CD4-positive, alpha-beta T cell treated with Interleukin-2 at 100 ng/mL for 4 hours (primary cell): ENCODE measurements around the gene KPNA2.
A peak's percentile ranks its signal among the peaks of the same experiment; 100 is the strongest.
"Not testable (repeated sequence)": the region's sequence is repeated elsewhere in the genome, so short reads cannot be mapped to it uniquely, and the experiment has no call there.

ENCODE experiments used
- DNase-seq: peaks from one replicate; pipeline ENCODE4 v3.0.0-alpha.2; 2020; ENCODE audit warnings: low spot score

The KPNA2 gene

DNA sequence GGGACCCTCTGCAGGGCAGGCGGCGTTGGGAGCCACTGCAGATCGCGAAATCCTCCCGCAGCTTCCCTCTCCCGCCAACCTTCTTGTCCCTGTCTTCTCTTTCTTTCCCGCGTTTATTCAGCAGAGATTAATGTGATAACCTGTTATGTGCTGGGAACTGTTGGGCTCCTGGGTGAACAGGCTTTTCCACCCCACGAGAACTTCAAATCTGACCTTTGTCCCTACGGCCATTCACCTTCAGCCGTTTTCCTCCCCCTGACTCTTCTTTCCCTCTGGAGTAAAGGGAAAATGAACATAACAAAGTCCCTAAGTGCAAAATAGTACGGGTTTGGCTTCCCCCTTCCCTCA, 15.2 kb upstream of the KPNA2 start:
- no peak for DNase-seq

DNA sequence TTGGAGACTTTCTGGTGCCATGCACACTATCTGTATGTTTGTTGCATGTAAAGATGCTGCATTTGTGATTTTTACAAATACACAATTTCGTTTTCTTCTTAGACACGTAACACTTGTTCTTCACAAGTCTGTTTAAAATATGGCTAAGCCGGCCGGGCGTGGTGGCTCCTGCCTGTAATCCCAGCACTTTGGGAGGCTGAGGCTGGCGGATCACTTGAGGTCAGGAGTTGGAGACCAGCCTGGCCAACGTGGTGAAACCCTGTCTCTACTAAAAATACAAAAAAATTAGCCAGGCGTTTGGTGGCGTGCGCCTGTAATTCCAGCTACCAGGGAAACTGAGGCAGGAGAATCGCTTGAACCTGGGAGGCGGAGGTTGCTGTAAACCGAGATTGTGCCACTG, 14.7 kb upstream of the KPNA2 start:
- DNase-seq: not testable (repeated sequence)

DNA sequence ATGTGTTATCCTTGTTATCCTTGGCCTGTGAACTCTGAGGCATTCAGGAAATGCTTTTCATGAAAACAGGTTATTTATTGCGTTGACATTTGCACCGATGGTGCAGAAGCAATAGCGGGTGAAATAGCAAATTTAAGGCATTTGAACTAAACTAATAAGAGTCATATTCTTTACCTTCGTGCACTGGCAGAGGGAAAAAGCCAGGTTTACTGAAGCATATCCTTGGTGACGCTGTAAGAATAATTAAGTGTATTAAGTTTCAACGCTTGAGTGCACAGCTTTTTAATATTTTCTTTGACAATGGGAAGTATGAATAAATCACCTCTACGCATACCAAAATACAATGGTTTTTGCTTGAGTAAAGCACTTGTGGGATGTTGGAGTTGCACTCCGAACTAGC, 13.6 kb upstream of the KPNA2 start:
- DNase-seq: no peak

DNA sequence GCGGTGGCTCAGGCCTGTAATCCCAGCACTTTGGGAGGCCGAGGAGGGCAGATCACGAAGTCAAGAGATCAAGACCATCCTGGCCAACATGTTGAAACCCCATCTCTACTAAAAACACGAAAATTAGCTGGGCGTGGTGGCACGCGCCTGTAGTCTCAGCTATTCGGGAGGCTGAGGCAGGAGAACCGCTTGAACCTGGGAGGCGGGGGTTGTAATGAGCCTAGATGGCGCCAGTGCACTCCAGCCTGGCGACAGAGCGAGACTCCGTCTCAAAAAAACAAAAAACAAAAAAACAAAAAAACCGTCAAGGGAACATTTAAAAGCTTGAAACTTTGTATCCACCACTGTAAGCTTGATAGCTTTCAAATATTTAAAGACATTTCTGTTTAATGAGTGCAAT, 13.0 kb upstream of the KPNA2 start:
- not testable (repeated sequence) for DNase-seq

DNA sequence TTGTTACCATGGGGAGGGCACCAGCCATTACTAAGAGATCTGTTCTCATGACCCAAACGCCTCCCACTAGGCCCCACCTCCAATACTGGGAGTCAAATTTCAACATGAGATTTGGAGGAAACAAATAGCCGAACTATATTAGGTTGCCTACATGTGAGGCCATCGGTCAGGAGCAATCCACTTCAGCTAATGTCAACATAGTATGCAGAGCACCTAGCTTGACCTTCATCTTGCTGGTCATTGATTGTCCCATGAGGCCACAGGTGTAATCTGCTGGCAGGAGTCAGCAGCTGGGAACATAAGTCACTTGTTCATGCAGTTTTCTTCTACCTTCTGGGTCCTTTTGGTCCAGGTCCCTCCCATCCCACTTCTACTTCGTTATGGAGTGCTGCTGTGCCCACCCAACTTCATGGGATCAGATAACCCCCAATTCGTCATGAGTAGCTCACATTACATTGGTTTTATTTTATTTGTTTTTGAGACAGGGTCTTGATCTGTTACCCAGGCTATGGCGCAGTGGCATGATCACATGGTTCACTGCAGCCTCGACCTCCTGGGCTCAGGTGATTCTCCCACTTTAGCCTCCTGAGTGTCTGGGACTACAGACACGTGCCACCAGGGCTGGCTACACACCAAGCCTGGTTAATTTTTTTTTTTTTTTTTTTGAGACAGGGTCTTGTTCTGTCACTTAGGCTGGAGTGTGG, 5.9 kb upstream of the KPNA2 start:
- DNase-seq: no peak

DNA sequence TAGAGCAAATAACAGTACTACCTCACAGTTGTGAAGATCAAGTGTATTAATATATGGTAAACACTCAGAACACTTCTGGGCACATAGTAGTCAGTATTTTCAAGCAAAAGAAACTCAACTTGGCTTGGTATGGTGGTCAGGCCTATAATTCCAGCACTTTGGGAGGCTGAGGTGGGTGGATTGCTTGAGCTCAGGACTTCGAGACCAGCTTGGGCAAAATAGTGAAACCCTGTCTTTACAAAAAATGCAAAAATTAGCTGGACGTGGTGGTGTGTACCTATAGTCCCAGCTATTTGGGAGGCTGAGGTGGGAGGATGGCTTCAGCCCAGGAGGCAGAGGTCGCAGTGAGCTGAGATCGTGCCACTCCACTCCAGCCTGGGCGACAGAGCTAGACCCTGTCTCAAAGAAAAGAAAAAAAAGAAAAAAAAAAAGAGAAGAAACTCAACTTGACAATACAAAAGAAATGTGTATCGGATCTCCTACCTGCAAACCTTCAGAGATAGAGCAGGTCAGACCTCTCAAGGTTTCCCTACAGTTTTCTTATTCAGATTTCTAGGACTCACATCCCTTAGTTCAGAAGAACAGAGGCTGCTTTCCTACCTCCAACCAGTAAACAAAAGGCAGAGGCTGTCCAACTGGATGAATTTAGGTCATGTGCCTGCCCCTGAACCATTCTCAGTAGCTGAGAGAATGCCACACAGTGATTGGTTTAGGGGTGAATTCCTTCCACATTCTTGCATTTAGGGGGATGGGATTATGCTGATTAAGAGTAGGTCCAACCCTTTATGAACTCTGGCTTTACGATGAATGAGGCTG, 1.7 kb upstream of the KPNA2 start:
- DNase-seq: no peak

DNA sequence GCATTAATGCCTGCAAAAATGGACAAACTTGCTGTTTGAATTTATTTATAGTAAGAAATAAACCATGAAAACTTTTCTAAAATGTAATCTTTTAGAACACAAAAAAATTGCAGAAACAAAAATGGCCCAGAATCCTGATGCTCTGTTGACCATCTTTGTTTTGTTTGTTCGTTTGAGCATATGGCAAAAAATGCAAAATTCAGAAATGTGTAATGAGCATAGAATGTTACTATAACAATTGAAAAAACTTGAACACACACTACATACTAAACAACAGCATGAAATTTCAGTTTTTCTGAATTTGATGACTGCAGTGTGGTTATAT, 1.1 kb upstream of the KPNA2 start:
- DNase-seq: no peak

DNA sequence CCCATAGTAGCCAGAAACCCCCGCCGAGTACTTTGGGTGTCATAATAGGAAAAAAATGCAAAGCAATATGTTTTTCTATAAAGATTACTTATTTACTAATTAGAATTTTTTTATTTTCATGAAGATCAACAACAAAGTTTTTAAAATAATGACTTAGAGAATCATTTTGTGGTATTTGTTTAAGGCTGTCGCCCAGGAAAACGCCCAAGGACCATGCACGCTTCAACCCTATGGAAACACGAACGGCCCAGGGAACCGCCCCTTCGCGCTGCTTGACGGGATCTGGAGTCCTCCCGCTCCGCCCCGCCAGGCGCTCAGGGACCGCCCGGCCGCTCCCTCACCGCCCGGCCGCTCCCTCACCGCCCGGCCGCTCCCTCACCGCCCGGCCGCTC, 408 bp upstream of the KPNA2 start:
- DNase-seq: no peak

DNA sequence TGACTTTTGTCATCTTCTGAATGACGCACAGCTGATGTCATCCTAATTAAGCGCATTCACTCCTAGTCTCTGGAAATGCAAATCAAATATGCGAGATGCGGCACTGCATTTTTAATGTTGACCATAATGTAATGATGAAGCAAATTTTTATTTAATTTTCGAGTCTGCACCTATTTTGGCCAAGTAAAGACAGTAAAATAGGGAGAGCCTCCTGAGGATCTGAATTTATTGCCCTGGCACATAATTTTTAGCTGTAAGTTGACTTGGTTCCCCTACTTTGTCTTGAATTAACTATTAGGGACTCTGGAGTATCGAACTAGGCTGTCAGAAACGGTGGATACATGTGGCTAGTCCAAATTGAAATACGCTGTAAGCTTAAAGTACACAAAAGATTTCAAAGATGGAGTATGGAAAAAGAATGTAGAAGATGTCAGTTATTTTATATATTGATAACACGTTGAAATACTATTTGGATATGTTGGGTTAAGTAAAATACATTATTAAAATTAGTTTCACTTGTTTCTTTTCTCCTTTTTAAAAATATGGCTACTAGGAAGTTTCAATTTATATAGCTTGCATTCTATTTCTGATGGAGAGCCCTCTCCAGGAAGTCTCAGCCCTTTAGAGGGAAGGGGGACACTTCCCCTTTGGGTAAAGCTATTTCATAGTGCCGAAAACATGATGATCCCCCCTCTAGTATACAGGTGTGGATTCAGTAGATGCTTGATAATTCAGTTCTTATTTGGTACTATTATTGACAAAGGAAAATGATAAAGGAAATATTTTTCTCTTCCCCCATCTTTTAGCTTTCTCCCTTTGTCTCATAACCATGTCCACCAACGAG, 991 bp downstream of the KPNA2 start:
- no peak for DNase-seq

DNA sequence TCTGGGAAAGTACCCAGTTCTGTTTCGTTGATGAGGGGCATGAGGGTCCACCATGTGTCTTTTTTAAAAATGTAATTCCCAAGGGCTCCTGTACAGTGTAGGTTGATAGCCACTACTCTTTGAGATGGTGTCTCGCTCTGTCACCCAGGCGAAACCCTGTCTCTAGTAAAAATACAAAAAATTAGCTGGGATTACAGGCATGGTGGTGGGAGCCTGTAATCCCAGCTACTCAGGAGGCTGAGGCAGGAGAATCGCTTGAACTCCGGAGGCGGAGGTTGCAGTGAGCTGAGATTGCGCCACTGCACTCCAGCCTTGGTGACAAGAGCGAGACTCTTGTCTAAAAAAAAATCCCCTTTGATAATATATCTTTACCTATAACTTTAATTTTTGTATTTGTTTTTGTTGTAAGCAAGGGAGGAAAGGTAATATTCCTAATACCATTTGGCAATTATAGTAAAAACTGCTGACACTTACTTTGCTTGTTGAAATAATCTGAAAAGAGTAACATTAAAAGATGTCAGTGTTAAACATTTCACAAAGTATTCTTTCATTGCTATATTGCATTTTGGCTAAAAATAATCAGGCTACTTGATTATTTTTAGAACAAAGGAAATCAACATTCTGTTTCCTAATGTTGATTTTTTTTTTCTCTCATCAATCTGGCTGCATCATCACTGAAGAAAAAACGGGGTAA, 11.8 kb downstream of the KPNA2 start:
- DNase-seq: no peak

DNA sequence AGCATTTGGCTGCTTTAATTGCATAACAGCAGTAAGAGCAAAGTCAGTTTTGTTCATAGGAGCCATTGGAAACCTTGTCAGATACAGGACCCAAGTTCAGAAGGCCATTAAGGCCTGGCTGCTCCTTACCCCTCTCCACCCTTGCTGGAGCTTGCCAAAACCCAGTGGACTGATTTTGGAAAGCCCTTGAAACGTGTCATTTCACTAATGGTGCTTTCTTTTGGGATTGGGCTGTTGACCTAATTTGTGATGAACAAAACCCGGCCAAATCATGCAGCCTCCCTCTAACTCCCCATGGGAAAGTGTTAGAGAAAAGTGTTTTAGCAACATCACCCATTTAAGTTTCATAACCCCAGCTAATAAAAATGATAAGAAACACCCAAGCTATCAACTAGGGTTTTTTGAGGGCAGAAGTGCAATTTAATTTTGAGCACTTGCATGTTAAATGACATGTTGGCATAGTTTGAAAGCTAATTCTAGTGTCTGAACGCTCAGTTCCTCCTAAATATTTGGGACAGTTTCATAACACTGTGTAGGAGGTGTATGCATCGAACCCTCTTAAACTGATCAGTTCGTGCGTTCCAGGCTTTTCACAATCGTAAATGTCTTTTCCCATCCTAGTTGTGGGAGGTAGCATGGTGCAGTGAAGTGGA, 12.5 kb downstream of the KPNA2 start:
- DNase-seq: not testable (repeated sequence)

DNA sequence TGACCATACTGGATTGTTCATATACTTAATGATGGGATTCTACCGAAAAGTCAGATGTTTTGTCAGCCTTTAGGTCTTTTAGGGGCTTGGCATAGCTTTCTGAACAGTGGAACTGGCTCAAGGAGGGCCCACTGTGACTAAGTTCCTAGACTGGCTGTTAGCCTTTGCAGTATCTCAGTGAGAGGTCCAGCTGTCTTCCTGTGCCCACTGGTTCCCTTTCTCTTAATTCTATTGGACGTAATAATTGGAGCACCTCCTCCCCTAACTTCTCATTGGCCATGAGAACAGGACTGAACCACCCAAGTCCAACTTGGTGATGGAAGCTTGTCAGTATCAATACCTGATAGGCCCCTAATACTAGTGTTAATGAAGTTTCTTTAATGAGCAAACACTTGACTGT, 13.5 kb downstream of the KPNA2 start:
- DNase-seq: no peak

DNA sequence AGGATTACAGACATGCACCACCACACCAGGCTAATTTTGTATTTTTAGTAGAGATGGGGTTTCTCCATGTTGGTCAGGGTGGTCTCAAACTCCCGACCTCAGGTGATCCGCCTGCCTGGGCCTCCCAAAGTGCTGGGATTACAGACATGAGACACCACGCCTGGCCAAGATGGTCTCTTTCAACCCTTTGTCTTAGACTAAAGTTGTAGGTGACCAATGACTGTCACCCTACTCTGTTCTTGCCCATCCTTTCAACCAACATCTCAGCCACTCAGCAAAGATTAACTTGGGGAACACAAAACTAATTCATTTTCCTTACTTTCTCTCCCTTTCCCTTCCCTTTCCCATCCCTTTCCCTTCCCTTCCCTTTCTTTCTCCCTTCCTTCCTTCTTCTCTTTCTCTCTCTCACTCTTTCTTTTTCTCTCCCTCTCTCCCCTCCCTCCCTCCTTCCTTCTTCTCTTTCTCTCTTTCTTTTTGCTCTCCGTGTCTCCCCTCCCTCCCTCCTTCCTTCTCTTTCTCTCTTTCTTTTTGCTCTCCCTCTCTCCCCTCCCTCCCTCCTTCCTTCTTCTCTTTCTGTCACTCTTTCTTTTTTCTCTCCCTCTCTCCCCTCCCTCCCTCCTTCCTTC, 14.4 kb downstream of the KPNA2 start:
- not testable (repeated sequence) for DNase-seq

DNA sequence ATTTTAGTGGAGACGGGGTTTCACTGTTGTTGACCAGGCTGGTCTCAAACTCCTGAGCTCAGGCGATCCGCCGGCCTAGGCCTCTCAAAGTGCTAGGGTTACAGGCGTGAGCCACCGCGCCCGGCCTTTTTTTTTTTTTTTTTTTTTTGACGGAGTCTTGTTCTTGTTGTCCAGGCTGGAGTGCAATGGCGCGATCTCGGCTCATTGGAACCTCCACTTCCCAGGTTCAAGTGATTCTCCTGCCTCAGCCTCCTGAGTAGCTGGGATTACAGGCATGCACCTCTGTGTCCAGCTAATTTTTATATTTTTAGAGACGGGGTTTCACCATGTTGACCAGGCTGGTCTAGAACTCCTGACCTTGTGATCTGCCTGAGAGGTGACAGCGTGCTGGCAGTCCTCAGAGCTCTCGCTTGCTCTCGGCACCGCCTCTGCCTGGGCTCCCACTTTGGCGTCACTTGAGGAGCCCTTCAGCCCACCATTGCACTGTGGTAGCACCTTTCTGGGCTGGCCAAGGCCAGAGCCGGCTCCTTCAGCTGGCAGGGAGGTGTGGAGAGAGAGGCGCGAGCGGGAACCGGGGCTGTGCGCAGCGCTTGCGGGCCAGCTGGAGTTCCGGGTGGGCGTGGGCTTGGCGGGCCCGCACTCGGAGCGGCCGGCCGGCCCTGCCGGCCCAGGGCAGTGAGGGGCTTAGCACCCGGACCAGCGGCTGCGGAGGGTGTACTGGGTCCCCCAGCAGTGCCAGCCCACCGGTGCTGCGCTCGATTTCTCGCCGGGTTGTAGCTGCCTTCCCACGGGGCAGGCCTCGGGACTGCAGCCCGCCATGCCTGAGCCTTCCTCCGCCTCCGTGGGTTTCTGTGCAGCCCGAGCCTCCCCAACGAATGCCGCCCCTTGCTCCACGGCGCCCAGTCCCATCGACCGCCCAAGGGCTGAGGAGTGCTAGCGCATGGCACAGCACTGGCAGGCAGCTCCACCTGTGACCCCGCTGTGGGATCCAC, 16.1 kb downstream of the KPNA2 start:
- not testable (repeated sequence) for DNase-seq

DNA sequence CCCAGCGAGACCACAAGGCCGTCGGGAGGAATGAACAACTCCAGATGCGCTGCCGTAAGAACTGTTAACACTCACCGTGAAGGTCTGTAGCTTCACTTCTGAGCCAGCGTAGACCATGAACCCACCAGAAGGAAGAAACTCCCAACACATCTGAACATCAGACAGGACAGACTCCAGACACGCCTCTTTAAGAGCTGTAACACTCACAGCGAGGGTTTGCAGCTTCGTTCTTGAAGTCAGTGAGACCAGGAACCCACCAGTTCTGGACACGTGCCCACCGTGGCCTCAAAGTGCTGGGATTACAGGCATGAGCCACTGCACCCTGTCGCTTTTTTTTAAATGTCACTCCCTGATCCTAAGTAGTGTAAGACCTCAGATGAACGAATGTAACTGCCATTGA, 17.3 kb downstream of the KPNA2 start:
- no peak for DNase-seq

DNA sequence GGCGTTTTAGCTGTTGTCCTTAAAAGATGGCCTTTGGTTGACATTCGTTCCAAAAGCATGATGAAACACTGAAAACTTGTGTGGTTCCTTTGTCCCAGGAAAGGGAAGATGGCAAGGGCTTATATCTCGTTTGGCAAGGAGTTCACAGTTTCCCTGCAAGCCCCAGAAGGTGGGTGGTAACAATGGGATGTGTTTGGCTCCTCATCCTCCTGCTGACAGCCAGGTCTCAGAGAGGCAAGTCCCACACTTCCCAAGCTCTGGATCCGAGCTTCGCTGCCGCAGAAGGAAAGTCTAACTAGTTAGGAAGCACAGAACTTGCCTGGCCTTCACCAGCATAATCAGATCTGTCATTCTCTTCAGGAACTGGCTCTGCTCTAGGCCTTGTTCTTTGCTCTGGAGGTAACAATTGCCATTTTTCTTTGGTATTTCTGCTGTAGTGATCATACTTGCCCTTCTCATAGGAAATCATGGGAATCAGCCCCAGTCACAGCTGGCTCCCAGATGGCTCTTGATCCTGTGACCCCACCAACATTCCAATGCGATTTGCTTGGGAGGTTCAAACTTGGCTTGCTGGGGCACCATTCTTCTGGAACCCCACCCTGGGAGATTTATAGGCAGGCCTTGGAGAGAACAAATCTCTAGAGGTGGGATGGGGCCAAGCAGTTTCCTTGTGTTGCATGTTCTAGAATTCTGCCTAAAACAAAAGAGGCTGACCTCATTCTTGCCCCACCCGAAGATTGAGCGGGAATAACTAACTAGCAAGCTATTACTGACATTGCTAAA, 17.9 kb downstream of the KPNA2 start:
- DNase-seq: no peak

DNA sequence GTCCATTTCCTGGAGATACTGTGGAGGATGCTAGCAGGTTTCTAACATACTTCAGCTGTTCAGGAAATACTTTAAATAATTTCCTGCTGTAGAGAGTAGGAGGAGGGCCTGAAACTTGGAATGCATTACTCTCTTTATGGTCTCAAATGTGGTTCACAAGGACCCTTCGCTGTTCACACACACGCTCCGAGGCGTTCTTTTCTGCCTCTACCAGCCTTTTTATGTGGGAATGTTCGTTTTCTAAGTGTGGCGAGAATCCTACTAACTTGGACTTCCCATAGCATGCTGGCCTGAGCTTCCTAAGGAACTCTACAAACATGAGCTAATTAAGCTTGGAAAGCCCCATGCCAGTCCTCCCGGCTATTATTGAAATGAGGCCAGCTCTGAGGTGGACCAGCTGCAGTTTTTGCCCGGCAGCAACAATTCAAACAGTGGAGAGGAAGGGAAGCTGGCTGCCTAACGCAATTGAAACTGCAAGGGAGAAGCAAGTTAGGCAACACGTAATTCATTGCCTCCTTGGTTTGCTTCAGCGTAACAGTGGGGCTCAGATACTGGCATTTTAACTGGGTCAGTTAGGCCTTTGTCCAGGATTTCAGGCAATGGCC, 18.9 kb downstream of the KPNA2 start:
- no peak for DNase-seq

DNA sequence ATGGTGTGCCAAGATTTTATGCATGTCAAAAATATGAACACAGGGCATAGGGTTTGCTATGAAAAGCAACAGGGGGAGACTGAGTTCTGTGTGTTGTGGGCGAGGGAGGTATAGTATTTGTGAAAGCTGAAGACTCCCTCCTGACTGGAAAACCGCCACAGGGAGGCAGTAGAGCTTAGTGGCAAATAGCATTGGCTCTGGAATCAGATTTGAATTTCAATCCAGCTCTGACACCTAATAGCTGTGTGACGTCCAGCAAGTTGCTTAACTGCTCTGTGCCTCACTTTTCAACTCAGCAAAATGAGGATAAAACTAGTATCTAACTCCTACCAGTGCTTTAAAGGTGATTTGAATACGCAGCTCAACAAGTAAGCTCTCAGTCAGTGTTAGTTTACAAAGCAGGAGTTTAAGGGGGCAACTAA, 22.0 kb downstream of the KPNA2 start:
- peak; percentile 60 for DNase-seq

DNA sequence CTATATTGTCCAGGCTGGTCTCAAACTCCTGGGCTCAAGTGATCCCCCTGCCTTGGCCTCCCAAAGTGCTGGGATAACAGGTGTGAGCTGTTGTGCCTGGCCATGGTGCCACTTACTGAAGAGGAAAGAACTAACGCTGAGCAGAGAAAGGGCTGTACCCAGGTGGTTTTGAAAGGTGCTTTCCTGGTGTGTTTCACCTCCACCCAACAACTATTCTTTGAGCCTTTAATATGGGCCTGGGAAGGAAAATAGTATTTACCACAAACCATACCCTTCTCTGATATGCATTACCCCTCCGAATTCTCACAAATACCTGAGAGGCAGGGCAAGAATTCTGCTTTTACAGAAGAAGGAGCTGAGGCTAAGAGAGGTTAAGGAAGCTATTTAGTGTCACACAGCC, 24.8 kb downstream of the KPNA2 start:
- DNase-seq: no peak
